Suprapubic skin (tissue), 4 donors: ENCODE data around the gene APOBEC3C. TPM values are rescaled to one million over a fixed set of nuclear protein-coding genes. Genes with fewer than 3 reads are reported as not detected.
A peak's percentile ranks its signal among the peaks of the same experiment; 100 is the strongest.
"Not testable (repeated sequence)": the region's sequence is repeated elsewhere in the genome, so short reads cannot be mapped to it uniquely, and the experiment has no call there.

ENCODE experiments used
- DNase-seq, 2 donors: peaks; one replicate each; pipeline ENCODE4 v3.0.0-alpha.2; 2019; ENCODE audit warnings: low spot score in 2 of 2
- H3K27ac ChIP-seq: fragments of 200-600 bp; sonication (generic); one replicate; pipeline ENCODE4 v1.5.1; 2019
- H3K27me3 ChIP-seq: fragments of 200-600 bp; sonication (generic); one replicate; pipeline ENCODE4 v1.5.1; 2019
- H3K36me3 ChIP-seq: fragments of 200-600 bp; sonication (generic); one replicate; pipeline ENCODE4 v1.5.1; 2019
- H3K4me1 ChIP-seq: fragments of 200-600 bp; sonication (generic); one replicate; pipeline ENCODE4 v1.5.1; 2019
- H3K4me3 ChIP-seq: fragments of 200-600 bp; sonication (generic); one replicate; pipeline ENCODE4 v1.5.1; 2019; ENCODE audit warnings: mild to moderate bottlenecking
- H3K9me3 ChIP-seq: fragments of 200-600 bp; sonication (generic); one replicate; pipeline ENCODE4 v1.5.1; 2019
- EP300 ChIP-seq: sonication (generic); formaldehyde crosslinking; IDR thresholded peaks from one replicate; pipeline ENCODE4 v1.6.1; 2017; ENCODE audit warnings: antibody characterized with exemption
- POLR2A ChIP-seq, 2 donors: fragments of 450-650 bp; IDR thresholded peaks; one replicate each; pipeline ENCODE4 v1.6.1; 2017; ENCODE audit warnings: antibody characterized with exemption in 2 of 2, mild to moderate bottlenecking in 2 of 2, moderate library complexity in 2 of 2
- POLR2AphosphoS5 ChIP-seq, 3 donors: sonication (generic); formaldehyde crosslinking; IDR thresholded peaks; one replicate each; pipeline ENCODE4 v1.6.1; 2017; ENCODE audit warnings: antibody characterized with exemption in 3 of 3
- WGBS: methylation state at CpG from one replicate; pipeline ENCODE4 v1.1.5; 2018; 5-methylcytosine and 5-hydroxymethylcytosine counted together
- total RNA-seq, 4 donors: library from RNA; depleted of rRNA; stranded (reverse); fragments of >200 nt; gene quantifications; one replicate each; pipeline ENCODE4 v1.1.0, GENCODE V29; 2016
- TF ChIP-seq, protein P1 (sequence below), 2 donors: fragments of 200-600 bp in 1 of 2; fragments of 450-650 bp in 1 of 2; sonication (generic) in 1 of 2; IDR thresholded peaks; one replicate each; pipeline ENCODE4 v1.5.1; 2016 to 2019; ENCODE audit warnings: antibody characterized with exemption in 2 of 2, mild to moderate bottlenecking in 1 of 2, moderate library complexity in 1 of 2

The APOBEC3C gene
- total RNA-seq, 4 donors from 2014 or later = 6.6 to 10.5 (median 7.8) TPM

DNA sequence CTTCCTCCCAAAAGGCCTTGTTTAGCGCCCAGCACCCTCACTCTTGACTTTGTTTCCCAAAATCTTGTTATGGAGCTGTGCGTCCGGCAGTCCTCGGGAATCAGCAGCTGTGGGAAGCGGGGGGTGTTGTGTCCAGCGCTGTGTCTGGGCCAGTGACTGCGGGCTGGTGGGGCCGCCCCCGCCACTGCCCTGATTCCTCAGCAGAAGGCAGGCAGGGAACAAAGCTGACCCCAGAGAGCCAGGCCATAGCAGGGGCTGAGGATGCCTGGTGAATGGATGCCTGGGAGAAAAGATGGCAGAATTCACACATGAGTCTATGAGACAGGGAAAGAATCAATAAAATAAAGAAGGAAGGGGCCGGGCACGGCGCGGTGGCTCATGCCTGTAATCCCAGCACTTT is 2.5 kb downstream of the APOBEC3C start:
- Histone ChIP-seq H3K27me3 (no peaks in the 10 kb centered on the region), H3K36me3 (peaks cover 4% of the 10 kb centered on the region), H3K9me3 (no peaks in the 10 kb centered on the region), H3K27ac (no peak overlapping the region), H3K4me3 (no peak overlapping the region), H3K4me1 (peaks cover 31% of the 10 kb centered on the region)
- DNase-seq = no peak
- TF ChIP-seq, protein P1, sequence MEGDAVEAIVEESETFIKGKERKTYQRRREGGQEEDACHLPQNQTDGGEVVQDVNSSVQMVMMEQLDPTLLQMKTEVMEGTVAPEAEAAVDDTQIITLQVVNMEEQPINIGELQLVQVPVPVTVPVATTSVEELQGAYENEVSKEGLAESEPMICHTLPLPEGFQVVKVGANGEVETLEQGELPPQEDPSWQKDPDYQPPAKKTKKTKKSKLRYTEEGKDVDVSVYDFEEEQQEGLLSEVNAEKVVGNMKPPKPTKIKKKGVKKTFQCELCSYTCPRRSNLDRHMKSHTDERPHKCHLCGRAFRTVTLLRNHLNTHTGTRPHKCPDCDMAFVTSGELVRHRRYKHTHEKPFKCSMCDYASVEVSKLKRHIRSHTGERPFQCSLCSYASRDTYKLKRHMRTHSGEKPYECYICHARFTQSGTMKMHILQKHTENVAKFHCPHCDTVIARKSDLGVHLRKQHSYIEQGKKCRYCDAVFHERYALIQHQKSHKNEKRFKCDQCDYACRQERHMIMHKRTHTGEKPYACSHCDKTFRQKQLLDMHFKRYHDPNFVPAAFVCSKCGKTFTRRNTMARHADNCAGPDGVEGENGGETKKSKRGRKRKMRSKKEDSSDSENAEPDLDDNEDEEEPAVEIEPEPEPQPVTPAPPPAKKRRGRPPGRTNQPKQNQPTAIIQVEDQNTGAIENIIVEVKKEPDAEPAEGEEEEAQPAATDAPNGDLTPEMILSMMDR (IDR thresholded peaks at IDR 0.05) = no peak
- TF ChIP-seq POLR2A (IDR thresholded peaks at IDR 0.05) (no peak), EP300 (no peak), POLR2AphosphoS5 (IDR thresholded peaks at IDR 0.05) (no peak)
- over 99% methylated on average over 13 of the region's 13 CpGs for WGBS

DNA sequence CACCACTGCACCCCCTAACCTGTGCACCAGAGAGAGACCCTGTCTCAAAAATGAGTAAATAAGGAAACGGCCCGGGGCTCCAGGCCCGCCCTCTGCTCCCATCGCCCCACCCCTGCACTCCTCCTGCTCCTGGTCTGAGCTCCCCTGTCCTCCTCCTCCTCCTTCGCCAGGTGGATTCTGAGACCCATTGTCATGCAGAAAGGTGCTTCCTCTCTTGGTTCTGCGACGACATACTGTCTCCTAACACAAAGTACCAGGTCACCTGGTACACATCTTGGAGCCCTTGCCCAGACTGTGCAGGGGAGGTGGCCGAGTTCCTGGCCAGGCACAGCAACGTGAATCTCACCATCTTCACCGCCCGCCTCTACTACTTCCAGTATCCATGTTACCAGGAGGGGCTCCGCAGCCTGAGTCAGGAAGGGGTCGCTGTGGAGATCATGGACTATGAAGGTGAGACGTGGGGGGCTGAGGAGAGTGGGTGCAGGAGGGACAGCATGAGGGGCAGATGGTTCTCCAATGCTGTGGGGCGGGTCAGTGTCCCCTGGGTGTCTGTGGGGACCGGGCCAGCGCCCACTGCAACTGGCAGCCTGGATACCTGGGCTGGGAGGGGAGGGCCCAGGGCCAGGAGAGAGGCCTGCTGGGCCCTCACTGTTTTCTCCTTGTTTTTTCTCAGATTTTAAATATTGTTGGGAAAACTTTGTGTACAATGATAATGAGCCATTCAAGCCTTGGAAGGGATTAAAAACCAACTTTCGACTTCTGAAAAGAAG is 3.7 kb downstream of the APOBEC3C start:
- 76% methylated on average over 18 of the region's 18 CpGs for WGBS
- no peak for DNase-seq
- TF ChIP-seq EP300 (no peak), POLR2AphosphoS5 (IDR thresholded peaks at IDR 0.05) (no peak), POLR2A (IDR thresholded peaks at IDR 0.05) (no peak)
- TF ChIP-seq, protein P1 (IDR thresholded peaks at IDR 0.05) = no peak
- Histone ChIP-seq H3K27ac (no peak overlapping the region), H3K9me3 (no peaks in the 10 kb centered on the region), H3K4me1 (peaks cover 40% of the 10 kb centered on the region), H3K36me3 (peaks cover 4% of the 10 kb centered on the region), H3K27me3 (no peaks in the 10 kb centered on the region), H3K4me3 (no peak overlapping the region)

DNA sequence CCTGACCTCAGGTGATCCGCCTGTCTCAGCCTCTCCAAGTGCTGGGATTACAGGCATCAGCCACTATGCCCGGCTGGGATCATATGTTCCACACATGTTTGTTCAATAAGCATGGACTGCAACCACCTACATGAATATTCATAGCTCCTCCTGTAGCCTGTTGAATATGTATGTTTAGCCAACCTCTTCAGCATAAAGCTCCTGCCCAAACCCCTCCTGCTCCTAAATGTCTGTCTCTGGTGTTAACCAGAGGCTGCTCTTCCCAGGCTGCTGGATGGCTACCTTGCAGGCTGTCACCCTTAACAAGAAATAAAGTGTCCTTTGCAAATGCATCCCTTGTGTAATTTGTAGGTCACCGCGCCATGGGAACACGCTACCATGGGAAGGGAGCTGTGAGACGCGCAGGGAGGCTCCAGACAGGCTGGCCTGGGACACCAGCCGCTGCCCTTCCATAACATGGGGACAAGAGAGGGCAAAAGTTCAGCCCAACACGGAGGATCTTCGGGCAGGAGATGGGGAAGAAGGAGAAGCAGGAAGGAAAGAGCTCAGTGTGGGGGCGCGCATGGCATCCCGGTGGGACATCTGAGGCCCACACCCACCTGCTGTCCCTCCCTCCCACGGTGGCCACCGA is 6.1 kb downstream of the APOBEC3C start:
- peaks cover 25% of the 10 kb centered on the region for H3K4me1 ChIP-seq
- peaks cover 10% of the 10 kb centered on the region for H3K36me3 ChIP-seq
- H3K27me3 ChIP-seq, H3K9me3 ChIP-seq, DNase-seq, H3K27ac ChIP-seq: not testable (repeated sequence)
- 44% methylated on average over 13 of the region's 15 CpGs for WGBS
- H3K4me3 ChIP-seq = peak overlapping the region; percentile 47

DNA sequence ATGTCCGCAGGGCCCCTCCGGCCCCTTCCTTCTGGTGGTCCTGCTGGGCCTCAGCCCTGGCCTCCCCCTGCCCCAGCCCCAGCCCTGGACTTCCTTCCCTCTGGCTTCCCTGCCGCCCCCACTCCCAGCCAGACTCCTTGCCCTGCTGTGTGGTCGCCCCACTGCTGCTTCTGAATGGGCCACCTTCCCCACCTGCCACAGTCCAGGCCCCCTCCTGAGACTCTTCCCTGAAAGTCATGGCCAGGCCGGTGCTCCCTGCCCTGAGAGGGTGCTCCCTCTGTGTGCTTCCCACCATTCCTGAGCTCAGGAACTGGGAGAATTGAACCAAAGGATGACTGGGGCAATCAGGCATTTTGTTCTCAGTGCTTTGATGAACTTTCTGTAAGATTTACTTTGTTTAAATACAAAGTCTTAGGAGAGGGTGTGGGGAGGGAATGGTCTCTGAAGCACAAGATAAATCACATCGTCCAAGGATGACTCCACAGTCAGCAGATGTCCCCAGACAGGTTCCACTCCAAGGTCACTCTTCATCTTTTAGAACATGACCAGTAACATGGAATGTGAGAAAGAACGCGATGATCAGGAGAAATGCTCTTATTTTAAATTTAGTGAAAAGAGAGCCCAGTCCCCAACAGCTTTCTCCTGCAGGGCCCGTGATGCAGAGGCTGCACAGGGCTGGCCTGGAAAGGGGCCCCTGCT is 7.6 kb downstream of the APOBEC3C start:
- peak overlapping the region; percentile 72 for H3K27ac ChIP-seq
- no peaks in the 10 kb centered on the region for H3K27me3 ChIP-seq
- no peak for DNase-seq
- H3K4me3 ChIP-seq = peak overlapping the region; percentile 47
- H3K36me3 ChIP-seq = peaks cover 10% of the 10 kb centered on the region
- no peaks in the 10 kb centered on the region for H3K9me3 ChIP-seq
- WGBS = 62% methylated on average over 9 of the region's 9 CpGs
- TF ChIP-seq, protein P1 (IDR thresholded peaks at IDR 0.05) = no peak
- TF ChIP-seq POLR2A (IDR thresholded peaks at IDR 0.05) = no peak
- no peak for TF ChIP-seq POLR2AphosphoS5 (IDR thresholded peaks at IDR 0.05)
- TF ChIP-seq EP300 = no peak
- H3K4me1 ChIP-seq = peaks cover 20% of the 10 kb centered on the region

DNA sequence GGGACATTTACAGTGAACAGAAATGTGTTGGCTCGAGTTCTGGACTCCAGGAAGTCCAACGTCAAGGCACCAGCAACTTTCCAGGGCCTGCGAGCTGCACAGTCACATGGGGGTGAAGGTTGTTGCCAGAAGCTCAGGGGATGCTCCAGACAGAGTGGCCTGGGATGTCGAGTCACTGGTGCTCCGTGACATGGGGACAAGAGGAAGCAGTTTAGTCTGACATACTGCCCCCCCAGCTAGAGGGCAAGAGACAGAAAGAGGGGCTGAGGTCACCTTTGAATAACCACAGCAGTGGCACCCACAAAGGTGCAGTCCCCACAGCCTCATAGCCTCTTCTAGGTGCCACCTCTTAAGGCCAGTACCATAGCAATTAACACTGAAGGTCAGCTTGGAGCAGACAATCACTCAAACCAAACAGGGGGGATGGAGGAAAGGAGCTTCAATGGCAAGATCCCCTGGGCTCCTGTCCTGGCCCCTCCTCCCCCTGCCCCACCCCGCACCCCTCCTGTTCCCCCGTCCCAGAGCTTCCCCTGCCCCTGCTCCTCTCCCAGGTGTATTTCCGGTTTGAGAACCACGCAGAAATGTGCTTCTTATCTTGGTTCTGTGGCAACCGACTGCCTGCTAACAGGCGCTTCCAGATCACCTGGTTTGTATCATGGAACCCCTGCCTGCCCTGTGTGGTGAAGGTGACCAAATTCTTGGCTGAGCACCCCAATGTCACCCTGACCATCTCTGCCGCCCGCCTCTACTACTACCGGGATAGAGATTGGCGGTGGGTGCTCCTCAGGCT is 10.7 kb downstream of the APOBEC3C start:
- peaks cover 7% of the 10 kb centered on the region for H3K36me3 ChIP-seq
- H3K4me3 ChIP-seq = no peak overlapping the region
- no peak overlapping the region for H3K27ac ChIP-seq
- H3K4me1 ChIP-seq = peaks cover 20% of the 10 kb centered on the region
- whole genome bisulfite sequencing = 84% methylated on average over 12 of the region's 15 CpGs
- no peaks in the 10 kb centered on the region for H3K27me3 ChIP-seq
- DNase-seq = no peak
- TF ChIP-seq POLR2A (IDR thresholded peaks at IDR 0.05) (no peak), EP300 (no peak), POLR2AphosphoS5 (IDR thresholded peaks at IDR 0.05) (no peak)
- TF ChIP-seq, protein P1 (IDR thresholded peaks at IDR 0.05) = no peak
- no peaks in the 10 kb centered on the region for H3K9me3 ChIP-seq
